ENCODE measurements around the gene MRPL46.
"Not testable (repeated sequence)": the region's sequence is repeated elsewhere in the genome, so short reads cannot be mapped to it uniquely, and the experiment has no call there.

The MRPL46 gene

GRCh38 chr15:88441076-88441730 lies 26.0 kb downstream of the MRPL46 start:
- no peak overlapping the region for H3K9ac ChIP-seq (ENCODE audit: low read length)
- no peaks in the 10 kb centered on the region for H3K4me1 ChIP-seq (ENCODE audit: insufficient read depth, low read length, severe bottlenecking)
- H2AFZ ChIP-seq (ENCODE audit: low read length) = no peak overlapping the region
- TF ChIP-seq CTCF (IDR thresholded peaks at IDR 0.05; ENCODE audit: low read length) (no peak), EZH2 (IDR thresholded peaks at IDR 0.05; ENCODE audit: borderline replicate concordance, low read length) (no peak)
- H3K4me3 ChIP-seq (ENCODE audit: low read depth, low read length, poor library complexity, severe bottlenecking) = no peak overlapping the region
- no peak overlapping the region for H3K4me2 ChIP-seq (ENCODE audit: low read length)
- H3K79me2 ChIP-seq (ENCODE audit: insufficient read depth, low read length) = no peaks in the 10 kb centered on the region
- no peak overlapping the region for H3K27ac ChIP-seq (ENCODE audit: low read depth, low read length, poor library complexity, severe bottlenecking)
- no peaks in the 10 kb centered on the region for H4K20me1 ChIP-seq (ENCODE audit: insufficient read depth, low read length)
- no peaks in the 10 kb centered on the region for H3K9me3 ChIP-seq (ENCODE audit: low read length)
- H3F3A ChIP-seq (ENCODE audit: insufficient read depth, low read length) = no peaks in the 10 kb centered on the region
- no peaks in the 10 kb centered on the region; the same call in 1 of the 2 replicates for H3K36me3 ChIP-seq (ENCODE audit: insufficient read depth, low read length)
- H3K9me2 ChIP-seq (ENCODE audit: low read depth, low read length) = no peaks in the 10 kb centered on the region
- no peaks in the 10 kb centered on the region; the same call in 1 of the 2 replicates for H3K27me3 ChIP-seq (ENCODE audit: insufficient read depth, low read length)

GRCh38 chr15:88440021-88440420 lies 27.2 kb downstream of the MRPL46 start:
- no peaks in the 10 kb centered on the region for H3K4me1 ChIP-seq (ENCODE audit: insufficient read depth, low read length, severe bottlenecking)
- no peak for TF ChIP-seq EZH2 (IDR thresholded peaks at IDR 0.05; ENCODE audit: borderline replicate concordance, low read length)
- TF ChIP-seq CTCF (IDR thresholded peaks at IDR 0.05; ENCODE audit: low read length) = no peak
- H4K20me1 ChIP-seq (ENCODE audit: insufficient read depth, low read length) = no peaks in the 10 kb centered on the region
- no peak overlapping the region for H3K27ac ChIP-seq (ENCODE audit: low read depth, low read length, poor library complexity, severe bottlenecking)
- H3K36me3 ChIP-seq (ENCODE audit: insufficient read depth, low read length) = no peaks in the 10 kb centered on the region; the same call in 1 of the 2 replicates
- no peaks in the 10 kb centered on the region for H3F3A ChIP-seq (ENCODE audit: insufficient read depth, low read length)
- H3K9me2 ChIP-seq (ENCODE audit: low read depth, low read length) = no peaks in the 10 kb centered on the region
- no peaks in the 10 kb centered on the region for H3K79me2 ChIP-seq (ENCODE audit: insufficient read depth, low read length)
- no peak overlapping the region for H3K4me3 ChIP-seq (ENCODE audit: low read depth, low read length, poor library complexity, severe bottlenecking)
- H2AFZ ChIP-seq (ENCODE audit: low read length) = no peak overlapping the region
- H3K9me3 ChIP-seq (ENCODE audit: low read length) = no peaks in the 10 kb centered on the region
- H3K27me3 ChIP-seq (ENCODE audit: insufficient read depth, low read length) = no peaks in the 10 kb centered on the region; the same call in 1 of the 2 replicates
- H3K9ac ChIP-seq (ENCODE audit: low read length) = no peak overlapping the region
- H3K4me2 ChIP-seq (ENCODE audit: low read length) = no peak overlapping the region

GRCh38 chr15:88438181-88438580 lies 29.0 kb downstream of the MRPL46 start:
- no peak overlapping the region for H2AFZ ChIP-seq (ENCODE audit: low read length)

GRCh38 chr15:88434106-88434505 lies 33.1 kb downstream of the MRPL46 start:
- not testable (repeated sequence) for H3K9me2 ChIP-seq (ENCODE audit: low read depth, low read length); H3K27ac ChIP-seq (ENCODE audit: low read depth, low read length, poor library complexity, severe bottlenecking); H3K36me3 ChIP-seq (ENCODE audit: insufficient read depth, low read length); H3K79me2 ChIP-seq (ENCODE audit: insufficient read depth, low read length); H3K4me1 ChIP-seq (ENCODE audit: insufficient read depth, low read length, severe bottlenecking); H3K9me3 ChIP-seq (ENCODE audit: low read length); H3F3A ChIP-seq (ENCODE audit: insufficient read depth, low read length); H3K4me2 ChIP-seq (ENCODE audit: low read length); H3K4me3 ChIP-seq (ENCODE audit: low read depth, low read length, poor library complexity, severe bottlenecking); H3K9ac ChIP-seq (ENCODE audit: low read length); H2AFZ ChIP-seq (ENCODE audit: low read length); H3K27me3 ChIP-seq (ENCODE audit: insufficient read depth, low read length); H4K20me1 ChIP-seq (ENCODE audit: insufficient read depth, low read length)

More at GRCh38 chr15:88438181-88438580, 29.0 kb downstream of the MRPL46 start:
- Histone ChIP-seq H3K9ac (ENCODE audit: low read length) (no peak overlapping the region), H3F3A (ENCODE audit: insufficient read depth, low read length) (no peaks in the 10 kb centered on the region), H3K9me2 (ENCODE audit: low read depth, low read length) (no peaks in the 10 kb centered on the region), H3K9me3 (ENCODE audit: low read length) (no peaks in the 10 kb centered on the region), H3K4me3 (ENCODE audit: low read depth, low read length, poor library complexity, severe bottlenecking) (no peak overlapping the region), H4K20me1 (ENCODE audit: insufficient read depth, low read length) (no peaks in the 10 kb centered on the region), H3K36me3 (ENCODE audit: insufficient read depth, low read length) (no peaks in the 10 kb centered on the region), H3K79me2 (ENCODE audit: insufficient read depth, low read length) (no peaks in the 10 kb centered on the region), H3K4me2 (ENCODE audit: low read length) (no peak overlapping the region), H3K27me3 (ENCODE audit: insufficient read depth, low read length) (no peaks in the 10 kb centered on the region; the same call in 1 of the 2 replicates), H3K4me1 (ENCODE audit: insufficient read depth, low read length, severe bottlenecking) (no peaks in the 10 kb centered on the region), H3K27ac (ENCODE audit: low read depth, low read length, poor library complexity, severe bottlenecking) (no peak overlapping the region)
- no peak for TF ChIP-seq CTCF (IDR thresholded peaks at IDR 0.05; ENCODE audit: low read length)
- no peak for TF ChIP-seq EZH2 (IDR thresholded peaks at IDR 0.05; ENCODE audit: borderline replicate concordance, low read length)
